Suppressor macrophage (primary cell): ENCODE results near the gene SETD7.

Source experiments
- DNase-seq, 4 experiments: peaks; one replicate each; pipeline ENCODE4 v3.0.0-alpha.2; 2020 to 2022

SETD7 gene

DNA sequence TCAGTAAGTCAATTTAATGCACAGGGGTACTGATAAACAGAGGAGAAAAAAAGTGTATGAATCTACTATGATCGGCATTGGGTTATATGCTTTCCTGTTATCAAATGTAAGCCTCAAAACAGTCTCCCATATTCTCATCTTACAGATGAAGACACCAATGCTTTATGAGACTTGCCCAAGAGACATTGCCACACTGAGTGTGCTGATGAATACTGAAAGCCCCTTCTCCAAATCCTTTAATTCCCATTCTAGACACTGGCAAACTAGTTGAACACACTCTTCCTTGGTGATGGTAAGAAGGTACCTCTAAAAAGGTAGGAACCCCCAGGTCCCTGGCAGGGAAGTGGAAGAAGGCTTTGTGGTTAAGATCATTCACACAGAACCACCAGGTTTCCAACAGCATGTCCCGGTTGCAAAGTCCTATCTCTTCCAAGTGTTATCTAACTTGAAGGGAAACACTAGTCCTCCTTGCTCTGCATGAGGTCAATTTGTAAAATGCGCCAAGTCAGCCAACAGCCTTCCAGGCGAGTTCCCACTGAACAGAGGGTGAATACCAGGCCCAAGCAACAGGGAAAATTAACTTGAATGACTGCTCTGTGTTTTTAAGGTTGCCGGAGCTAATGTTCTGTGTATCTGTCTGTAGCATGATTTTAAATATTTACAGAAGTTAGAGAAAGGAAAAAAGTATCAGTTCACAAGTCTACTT lies 5.1 kb downstream of the SETD7 start:
- no peak for DNase-seq

DNA sequence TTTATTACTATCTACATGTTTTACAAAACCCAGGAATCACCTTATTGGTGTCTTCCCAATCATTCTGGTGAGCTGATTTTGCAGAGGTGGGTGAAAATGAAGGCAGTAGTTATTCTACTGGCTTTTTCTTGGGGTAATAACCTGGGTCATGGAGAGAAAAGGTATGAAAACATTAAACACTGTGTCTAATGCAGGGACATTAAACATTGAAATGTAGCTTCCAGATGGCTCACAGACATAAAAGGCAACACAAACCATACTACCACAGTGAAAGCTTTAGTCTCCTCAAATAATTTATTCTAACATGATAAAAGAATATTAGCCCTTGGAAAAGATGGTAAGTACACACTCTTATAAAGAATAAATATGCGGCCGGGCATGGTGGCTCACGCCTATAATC lies 8.0 kb downstream of the SETD7 start:
- no peak for DNase-seq

DNA sequence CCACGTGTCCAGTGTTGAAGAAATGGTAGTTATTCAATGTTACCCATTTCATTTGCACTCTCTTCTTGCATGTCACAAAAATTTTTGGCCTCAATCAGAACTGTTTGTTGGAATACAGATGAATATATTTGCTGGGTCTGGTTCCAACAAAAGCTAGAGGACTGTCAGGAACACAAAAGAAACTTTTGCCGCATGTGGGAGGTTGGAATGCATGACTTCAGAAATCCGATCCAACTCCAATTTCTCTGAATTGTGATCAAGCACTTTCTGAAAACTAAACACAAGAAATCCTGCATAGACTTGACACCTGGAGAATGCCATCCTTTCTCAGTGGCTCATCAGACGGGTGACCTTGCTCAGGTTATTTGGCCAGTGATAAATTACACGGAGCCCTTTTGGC lies 15.4 kb downstream of the SETD7 start:
- no peak for DNase-seq

GRCh38 chr4:139540161-139540560 lies 15.9 kb downstream of the SETD7 start:
- DNase-seq, result no peak

- DNase-seq, result no peak
Observed at GRCh38 chr4:139537292-139537691, 18.7 kb downstream of the SETD7 start.

- no peak for DNase-seq
Observed at GRCh38 chr4:139535871-139536234, 20.2 kb downstream of the SETD7 start.

DNA sequence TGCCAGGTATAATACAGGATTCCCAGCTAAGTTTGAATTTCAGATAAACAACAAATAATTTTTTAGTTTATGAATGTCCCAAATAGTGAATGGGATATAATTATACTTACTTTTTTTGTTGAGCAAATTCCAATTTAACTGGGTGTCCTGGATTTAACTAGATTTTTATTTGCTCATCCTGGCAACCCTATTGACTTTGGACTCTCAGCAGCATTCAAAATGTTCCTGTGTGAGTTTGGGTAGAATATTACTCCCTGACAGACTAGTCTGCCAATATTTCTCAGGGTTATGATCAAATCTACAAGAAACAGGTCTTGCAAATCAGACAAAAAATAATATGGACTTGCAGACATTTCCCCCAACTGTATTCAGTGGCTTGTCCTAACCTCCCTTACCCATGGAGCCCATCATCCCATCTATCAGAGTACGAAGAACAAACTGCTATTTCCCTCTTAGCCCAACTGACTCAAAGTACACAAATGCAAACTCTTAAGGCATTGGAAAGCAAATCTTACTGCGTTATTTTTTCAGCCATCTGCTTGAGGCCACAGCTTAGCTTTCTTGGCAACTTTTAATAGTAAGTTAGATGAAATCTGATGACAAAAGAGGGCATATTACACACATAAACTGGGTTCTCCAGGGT lies 20.7 kb downstream of the SETD7 start:
- DNase-seq, result no peak

DNA sequence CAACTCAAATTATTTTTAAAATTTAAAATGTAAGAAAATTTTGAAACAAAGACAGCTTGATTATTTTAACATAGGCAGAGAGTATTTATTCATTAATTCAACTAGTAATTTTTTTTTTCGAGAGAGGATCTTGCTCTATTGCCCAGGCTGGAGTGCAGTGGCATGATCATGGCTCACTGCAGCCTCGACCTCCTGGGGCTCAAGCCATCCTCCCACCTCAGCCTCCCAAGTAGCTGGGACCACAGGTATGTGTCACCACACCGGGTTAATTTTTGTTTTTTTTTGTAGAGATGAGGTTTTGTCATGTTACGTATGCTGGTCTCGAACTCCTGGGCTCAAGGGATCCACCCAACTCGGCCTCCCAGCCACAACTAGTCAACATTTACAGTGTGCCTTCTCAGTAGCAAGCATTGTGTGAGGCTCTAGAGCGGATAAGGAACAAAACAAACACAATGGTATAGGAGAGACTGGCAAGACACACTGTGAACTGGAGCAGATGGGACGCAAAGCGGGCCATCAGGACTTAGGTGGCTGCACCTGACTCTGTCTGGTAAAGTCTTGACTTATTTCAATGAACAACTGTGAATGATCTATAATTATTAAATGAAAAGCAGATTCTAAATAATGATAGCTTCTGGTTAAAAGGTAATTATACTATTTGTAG lies 21.6 kb downstream of the SETD7 start:
- no peak for DNase-seq

- no peak for DNase-seq
Observed at GRCh38 chr4:139533511-139533910, 22.5 kb downstream of the SETD7 start.

DNA sequence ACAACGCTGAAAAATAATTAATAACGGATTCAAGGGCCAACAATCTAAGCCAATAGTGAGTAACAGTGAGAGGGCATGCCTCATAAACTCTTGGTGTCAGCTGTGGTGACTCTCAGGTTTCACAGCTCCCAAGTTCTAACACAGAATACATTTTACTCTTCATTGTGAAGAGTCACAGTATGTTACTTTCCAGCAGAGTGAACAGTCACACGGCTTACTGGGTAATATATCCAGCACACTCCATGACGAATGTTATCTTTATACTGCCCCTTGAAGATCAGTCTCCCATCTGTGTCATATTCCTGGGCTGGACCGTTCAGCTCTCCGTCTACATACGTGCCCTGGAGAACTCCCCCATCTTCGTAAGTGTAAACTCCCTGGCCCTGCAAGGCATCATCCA lies 23.1 kb downstream of the SETD7 start:
- DNase-seq, result no peak

- peak; percentile 64 to 78 (median 74) for DNase-seq
Observed at GRCh38 chr4:139530833-139531427, 25.1 kb downstream of the SETD7 start.

DNA sequence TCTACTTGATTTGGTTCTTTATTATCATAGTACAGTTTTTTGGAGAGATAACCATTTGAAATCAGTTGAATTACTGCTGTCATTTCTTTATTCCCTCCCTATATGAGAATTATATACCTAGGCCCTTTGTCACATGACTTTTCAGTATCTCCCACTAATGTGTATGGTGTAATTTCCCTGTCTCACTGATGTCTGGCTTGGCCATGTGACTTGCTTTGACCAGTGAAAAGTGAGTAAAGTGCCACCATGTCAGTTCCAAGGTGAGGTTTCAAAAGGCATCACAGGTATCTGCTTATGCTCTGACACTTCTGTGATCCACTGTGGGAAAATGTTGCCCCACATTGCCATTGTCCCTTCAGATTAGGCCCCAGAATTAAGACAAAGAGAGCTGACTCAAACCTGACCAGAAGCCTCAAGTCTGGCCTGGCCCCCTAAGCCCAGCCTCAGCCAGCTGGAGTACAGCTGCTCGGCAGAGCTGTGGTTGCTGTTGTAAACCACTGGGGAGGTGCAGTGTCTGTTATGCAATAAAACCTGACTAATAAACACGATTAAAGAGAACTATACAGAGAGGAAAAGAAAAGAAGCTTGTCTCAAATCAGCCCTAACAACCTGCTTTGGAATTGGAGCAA lies 27.5 kb downstream of the SETD7 start:
- DNase-seq, result peak in 2 of 4 experiments; percentile 11 to 13

DNA sequence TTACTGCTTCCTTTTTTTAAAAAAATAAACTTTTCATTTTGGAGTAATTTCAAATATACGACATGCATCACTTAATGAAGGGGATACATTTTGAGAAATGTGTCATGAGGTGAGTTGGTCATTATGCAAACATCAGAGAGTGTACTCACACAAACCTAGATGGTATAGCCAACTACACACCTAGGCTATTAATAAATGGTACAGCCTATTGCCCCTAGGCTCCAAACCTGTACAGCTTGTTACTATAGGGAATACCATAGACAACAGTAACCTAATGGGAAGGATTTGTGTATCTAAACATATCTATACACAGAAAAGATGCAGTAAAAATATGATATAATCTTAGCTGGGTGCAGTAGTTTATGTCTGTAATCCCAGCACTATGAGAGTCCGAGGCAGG lies 29.1 kb downstream of the SETD7 start:
- no peak for DNase-seq

GRCh38 chr4:139525414-139525813 lies 30.6 kb downstream of the SETD7 start:
- no peak for DNase-seq

- no peak for DNase-seq
Observed at GRCh38 chr4:139524062-139524631, 31.9 kb downstream of the SETD7 start.

DNA sequence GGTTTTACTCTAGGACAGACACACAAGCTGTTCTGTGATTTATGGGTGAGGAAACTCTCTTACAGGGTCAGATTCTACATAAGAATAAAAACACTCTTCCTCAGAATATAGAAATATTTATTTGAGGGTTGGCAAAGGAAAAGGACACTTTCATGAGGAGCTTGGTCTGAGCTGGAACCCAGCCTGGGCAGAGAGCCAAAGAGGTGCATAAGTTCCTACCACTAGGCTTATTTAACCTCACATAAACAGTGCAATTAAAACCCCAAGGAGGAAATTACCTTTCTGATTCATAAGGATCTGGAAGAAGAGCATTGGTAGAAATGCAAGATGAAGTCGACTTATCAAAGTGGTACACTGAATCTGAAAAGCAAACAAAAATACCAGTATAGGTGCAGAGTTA lies 32.9 kb downstream of the SETD7 start:
- DNase-seq, result no peak

- no peak for DNase-seq
Observed at GRCh38 chr4:139522457-139522856, 33.6 kb downstream of the SETD7 start.

DNA sequence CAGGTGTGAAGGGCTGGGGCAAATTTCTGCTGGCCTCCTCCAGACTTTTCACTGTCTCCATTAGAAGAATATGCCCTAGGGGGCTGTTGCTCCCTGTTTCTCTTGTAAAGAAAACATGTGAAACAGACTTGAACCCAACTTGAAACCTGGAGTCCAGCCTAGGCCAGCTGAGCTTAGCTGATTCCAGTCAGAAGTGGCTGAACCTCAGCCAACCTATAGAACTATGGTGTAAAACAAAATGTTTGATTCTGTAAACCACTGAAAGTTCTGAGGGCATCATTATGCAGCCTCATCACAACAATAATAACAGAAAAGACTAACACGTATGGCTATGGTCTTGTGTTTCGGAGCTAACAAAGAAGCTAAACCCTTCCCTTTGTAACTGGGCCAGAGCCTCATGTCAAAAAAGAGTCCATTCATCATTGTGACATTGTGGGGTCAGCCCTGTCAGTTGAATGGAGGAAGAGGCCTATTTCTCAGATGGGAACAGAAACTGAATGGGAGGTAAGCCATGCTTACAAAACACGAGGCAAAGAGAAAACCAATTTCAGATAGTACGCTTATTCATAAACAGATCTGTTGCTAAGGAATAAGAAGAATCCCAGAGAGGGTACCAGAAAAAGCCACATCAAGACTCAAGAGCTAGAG lies 34.1 kb downstream of the SETD7 start:
- peak in 3 of 4 experiments; percentile 18 to 38 (median 26) for DNase-seq

- no peak for DNase-seq
Observed at GRCh38 chr4:139515531-139515958, 40.5 kb downstream of the SETD7 start.

DNA sequence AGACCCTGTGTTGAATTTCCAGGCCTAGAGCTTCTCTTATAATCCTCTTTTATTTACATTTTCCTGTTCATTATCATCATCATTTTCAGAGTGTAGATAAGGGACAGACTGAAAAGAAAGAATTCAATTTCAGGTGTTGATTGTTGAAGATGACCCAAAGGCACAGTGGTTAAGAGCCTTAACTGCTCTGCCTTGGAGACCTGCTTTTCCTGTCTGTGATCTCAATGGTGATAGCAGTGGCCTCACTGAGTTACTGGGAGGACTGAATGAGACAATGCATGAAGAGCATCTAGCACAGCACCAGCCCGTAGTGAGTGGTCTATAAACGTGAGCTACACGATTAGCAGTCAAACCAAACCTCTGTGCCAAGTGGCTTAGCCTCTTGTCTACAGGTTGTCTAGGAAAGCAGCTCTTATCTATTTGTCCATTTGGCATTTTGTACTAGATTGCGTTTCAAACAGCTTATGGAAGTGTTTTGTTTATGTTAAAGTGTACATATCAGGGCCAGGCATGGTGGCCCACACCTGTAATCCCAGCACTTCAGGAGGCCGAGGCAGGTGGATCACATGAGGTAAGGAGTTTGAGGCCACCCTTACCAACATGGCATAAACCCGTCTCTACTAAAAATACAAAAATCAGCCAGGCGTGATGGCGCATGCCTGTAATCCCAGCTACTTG lies 41.5 kb downstream of the SETD7 start:
- no peak for DNase-seq

GRCh38 chr4:139511320-139511719 lies 44.7 kb downstream of the SETD7 start:
- DNase-seq, result no peak
